Sigmoid colon (tissue), 4 donors: ENCODE data around the gene PIGP.

ENCODE experiments used
- POLR2A ChIP-seq, 2 donors: fragments of 450-650 bp; IDR thresholded peaks; one replicate each; pipeline ENCODE4 v1.6.1; 2016; ENCODE audit warnings: antibody characterized with exemption in 2 of 2, mild to moderate bottlenecking in 2 of 2, moderate library complexity in 2 of 2
- POLR2AphosphoS5 ChIP-seq, 4 donors: sonication (generic); formaldehyde crosslinking; IDR thresholded peaks; one replicate each; pipeline ENCODE4 v1.6.1; 2017; ENCODE audit warnings: antibody characterized with exemption in 4 of 4
- TF ChIP-seq, protein P1 (sequence below), 4 experiments: fragments of 450-650 bp in 3 of 4; fragments of 200-600 bp in 1 of 4; IDR thresholded peaks; one replicate each; pipeline ENCODE4 v1.5.1; 2016 to 2019; ENCODE audit warnings: antibody characterized with exemption in 4 of 4, mild to moderate bottlenecking in 3 of 4, moderate library complexity in 2 of 4

DNA sequence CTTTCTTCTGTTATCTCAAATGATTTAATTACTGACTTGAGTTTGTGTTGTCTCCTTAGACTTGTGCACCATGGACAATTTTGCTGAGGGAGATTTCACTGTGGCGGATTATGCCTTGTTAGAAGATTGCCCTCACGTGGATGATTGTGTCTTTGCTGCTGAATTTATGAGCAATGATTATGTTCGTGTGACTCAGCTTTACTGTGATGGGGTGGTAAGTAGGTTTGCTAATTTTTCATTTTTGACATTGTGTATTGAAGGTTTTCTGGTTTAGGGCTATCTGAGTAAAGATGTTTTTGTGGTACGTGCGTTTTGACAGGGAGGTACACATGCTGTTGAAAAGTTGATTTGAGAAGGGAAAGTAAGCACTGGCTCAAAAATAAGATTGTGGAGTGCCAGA lies 14.3 kb upstream of the PIGP start:
- TF ChIP-seq POLR2AphosphoS5 (IDR thresholded peaks at IDR 0.05) (no peak), POLR2A (IDR thresholded peaks at IDR 0.05) (no peak)
- TF ChIP-seq, protein P1, sequence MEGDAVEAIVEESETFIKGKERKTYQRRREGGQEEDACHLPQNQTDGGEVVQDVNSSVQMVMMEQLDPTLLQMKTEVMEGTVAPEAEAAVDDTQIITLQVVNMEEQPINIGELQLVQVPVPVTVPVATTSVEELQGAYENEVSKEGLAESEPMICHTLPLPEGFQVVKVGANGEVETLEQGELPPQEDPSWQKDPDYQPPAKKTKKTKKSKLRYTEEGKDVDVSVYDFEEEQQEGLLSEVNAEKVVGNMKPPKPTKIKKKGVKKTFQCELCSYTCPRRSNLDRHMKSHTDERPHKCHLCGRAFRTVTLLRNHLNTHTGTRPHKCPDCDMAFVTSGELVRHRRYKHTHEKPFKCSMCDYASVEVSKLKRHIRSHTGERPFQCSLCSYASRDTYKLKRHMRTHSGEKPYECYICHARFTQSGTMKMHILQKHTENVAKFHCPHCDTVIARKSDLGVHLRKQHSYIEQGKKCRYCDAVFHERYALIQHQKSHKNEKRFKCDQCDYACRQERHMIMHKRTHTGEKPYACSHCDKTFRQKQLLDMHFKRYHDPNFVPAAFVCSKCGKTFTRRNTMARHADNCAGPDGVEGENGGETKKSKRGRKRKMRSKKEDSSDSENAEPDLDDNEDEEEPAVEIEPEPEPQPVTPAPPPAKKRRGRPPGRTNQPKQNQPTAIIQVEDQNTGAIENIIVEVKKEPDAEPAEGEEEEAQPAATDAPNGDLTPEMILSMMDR (IDR thresholded peaks at IDR 0.05) = peak in 2 of 4 experiments; percentile 18 to 21
